Coronary artery (tissue), 2 donors: Measurements from ENCODE around the gene PDS5B.
A peak's percentile ranks its signal among the peaks of the same experiment; 100 is the strongest.

ENCODE experiments used
- DNase-seq: peaks from one replicate; pipeline ENCODE4 v3.0.0-alpha.2; 2017; ENCODE audit warnings: low spot score
- H3K27ac ChIP-seq, 2 donors: fragments of 200-600 bp; sonication (generic); one replicate each; pipeline ENCODE4 v1.5.1; 2016 to 2019
- H3K4me3 ChIP-seq: fragments of 200-600 bp; sonication (generic); 2 replicates; pipeline ENCODE4 v1.5.1; 2016; ENCODE audit warnings: mild to moderate bottlenecking, moderate library complexity
- CTCF ChIP-seq: fragments of 200-600 bp; sonication (generic); IDR thresholded peaks from one replicate; pipeline ENCODE4 v1.5.1; 2019; ENCODE audit warnings: antibody characterized with exemption

PDS5B gene

DNA sequence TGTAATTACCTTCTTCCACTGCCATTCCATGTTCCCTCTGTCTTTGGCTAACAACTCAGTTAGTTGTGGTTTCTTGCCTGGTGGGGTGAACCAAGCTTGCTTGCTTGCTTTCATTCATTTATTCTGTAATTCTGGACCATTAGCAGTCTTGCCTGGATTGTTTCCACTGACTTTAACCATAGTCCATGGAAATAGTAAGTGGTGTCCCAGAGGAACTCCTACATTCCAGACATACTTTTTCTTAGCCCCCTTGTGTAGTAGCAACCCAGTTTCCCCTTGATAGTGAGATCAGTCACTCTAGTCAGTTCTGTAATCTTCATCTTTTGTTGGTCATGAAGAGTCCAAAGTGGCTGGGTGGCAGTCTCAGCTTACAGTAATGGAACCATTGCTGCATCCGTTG lies 23.2 kb downstream of the PDS5B start:
- no peak for TF ChIP-seq CTCF
- DNase-seq, result no peak
- Histone ChIP-seq H3K4me3 (no peak overlapping the region), H3K27ac (no peak overlapping the region)

GRCh38 chr13:32610538-32610937 lies 24.3 kb downstream of the PDS5B start:
- no peak for DNase-seq
- Histone ChIP-seq H3K4me3 (no peak overlapping the region), H3K27ac (no peak overlapping the region)
- no peak for TF ChIP-seq CTCF

DNA sequence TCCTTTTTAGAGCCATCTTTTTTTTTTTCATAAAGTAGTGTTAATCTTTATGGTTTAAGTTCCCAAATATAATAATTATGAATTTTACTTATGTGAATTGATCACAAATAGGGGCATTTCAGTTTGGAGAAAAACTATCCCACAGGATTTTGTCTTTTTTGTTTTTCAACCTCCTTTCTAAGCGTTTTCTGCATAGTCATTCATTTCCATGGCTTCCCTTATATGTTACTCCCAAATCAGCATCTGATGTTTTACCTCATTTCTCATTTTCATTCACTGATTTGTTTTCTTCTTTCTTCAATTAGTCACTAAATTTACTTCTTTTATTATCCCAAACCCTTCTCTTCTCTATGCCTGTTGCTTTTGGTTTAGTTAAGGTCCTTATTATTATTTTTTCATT lies 24.7 kb downstream of the PDS5B start:
- Histone ChIP-seq H3K4me3 (no peak overlapping the region), H3K27ac (no peak overlapping the region)
- TF ChIP-seq CTCF, result no peak
- no peak for DNase-seq

- Histone ChIP-seq H3K4me3 (no peak overlapping the region), H3K27ac (no peak overlapping the region)
- no peak for TF ChIP-seq CTCF
- DNase-seq, result no peak
Measured at GRCh38 chr13:32616883-32617511, 30.7 kb downstream of the PDS5B start.

- Histone ChIP-seq H3K27ac (no peak overlapping the region), H3K4me3 (no peak overlapping the region)
- TF ChIP-seq CTCF, result no peak
- DNase-seq, result no peak
Measured at GRCh38 chr13:32622827-32623226, 36.6 kb downstream of the PDS5B start.

DNA sequence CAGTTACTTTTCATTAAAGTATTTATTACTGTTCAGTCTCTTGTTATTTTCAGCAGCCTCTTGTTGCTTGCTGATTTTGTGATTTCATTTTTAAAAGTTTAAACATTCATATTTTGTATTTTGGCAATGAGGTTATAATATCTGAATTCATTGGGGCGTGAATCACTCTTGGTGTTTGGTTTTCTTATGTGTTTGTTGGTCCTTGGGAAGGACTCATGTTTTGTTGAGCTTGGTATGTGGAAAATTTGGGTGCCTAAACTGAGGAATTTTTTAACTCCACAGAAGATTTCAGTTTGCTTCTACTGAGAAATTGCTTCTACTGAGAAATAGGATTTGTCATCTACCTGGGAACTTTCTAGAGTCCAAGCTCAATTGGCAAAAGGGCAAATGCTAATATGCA lies 38.2 kb downstream of the PDS5B start:
- no peak for DNase-seq
- no peak for TF ChIP-seq CTCF
- Histone ChIP-seq H3K4me3 (no peak overlapping the region), H3K27ac (peak overlapping the region in 1 of 2 donors; percentile 15)

GRCh38 chr13:32627793-32628192 lies 41.5 kb downstream of the PDS5B start:
- Histone ChIP-seq H3K27ac (no peak overlapping the region), H3K4me3 (no peak overlapping the region)
- DNase-seq, result no peak
- no peak for TF ChIP-seq CTCF
